GM18505 (cell line): ENCODE measurements around the gene ADAD1.
"Not testable (repeated sequence)": the region's sequence is repeated elsewhere in the genome, so short reads cannot be mapped to it uniquely, and the experiment has no call there.

Experiments
- ATAC-seq: cut with Tn5 transposase; IDR thresholded peaks from one replicate; pipeline ENCODE4 v1.9.1; 2021; ENCODE audit not compliant: unreplicated experiment
- POLR2A ChIP-seq: IDR thresholded peaks from 4 replicates; pipeline ENCODE4 v1.6.1; 2011; ENCODE audit warnings: borderline replicate concordance; ENCODE audit not compliant: insufficient read depth, insufficient read length; ENCODE audit errors: extremely low read depth

Gene ADAD1

DNA sequence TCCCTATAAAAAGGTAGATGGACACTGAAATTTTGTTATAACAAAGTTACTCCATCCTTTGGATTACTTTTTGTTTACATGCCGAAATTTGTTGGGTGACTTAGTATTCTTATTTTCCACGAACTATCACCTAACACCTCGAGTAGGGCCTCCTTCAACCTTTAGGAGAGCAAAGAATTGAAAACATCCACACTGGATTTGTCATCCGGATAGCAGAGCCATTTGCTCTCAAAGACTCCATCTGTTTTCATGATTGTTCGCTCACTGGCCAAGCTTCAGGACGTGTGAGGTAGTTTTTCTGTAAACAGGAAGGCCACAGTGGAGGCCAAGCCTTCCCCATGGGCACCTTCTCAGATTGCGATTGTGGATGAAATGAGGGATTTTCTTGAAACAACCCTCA is at the start of gene ADAD1:
TSS of gene ADAD1 (plus strand) at position 301 of the 400 bp plus-strand sequence. CDS start 1,059 bp downstream, outside the sequence.
- ATAC-seq = no peak
- no peak for TF ChIP-seq POLR2A

DNA sequence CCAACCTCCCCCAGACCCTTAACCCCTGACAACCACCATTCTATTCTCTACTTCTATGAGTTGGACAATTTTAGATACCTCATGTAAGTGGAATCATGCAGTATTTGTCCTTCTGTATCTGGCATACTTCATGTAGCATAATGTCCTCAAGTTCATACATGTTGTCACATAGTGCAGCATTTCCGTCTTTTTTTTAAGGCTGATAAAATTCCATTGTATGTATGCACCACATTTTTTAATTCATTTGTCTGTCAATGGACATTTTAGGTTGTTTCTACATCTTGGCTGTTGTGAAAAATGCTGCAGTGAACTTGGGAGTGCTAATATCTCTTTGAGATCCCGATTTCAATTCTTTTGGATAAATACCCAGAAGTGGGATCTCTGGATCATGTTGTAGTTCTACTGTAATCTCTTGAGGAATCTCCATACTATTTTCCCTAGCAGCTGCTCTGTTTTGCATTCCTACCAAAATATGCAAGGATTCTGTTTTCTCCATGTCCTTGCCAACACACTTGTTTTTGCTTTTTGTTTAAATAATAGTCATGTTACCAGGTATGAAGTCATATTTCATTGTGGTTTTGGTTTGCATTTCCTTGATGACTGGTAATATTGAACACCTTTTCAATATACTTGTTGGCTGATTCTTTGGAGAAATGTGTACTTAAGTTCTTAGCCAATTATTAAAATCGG is 48.8 kb upstream of the ADAD1 start:
- ATAC-seq = no peak
- no peak for TF ChIP-seq POLR2A

DNA sequence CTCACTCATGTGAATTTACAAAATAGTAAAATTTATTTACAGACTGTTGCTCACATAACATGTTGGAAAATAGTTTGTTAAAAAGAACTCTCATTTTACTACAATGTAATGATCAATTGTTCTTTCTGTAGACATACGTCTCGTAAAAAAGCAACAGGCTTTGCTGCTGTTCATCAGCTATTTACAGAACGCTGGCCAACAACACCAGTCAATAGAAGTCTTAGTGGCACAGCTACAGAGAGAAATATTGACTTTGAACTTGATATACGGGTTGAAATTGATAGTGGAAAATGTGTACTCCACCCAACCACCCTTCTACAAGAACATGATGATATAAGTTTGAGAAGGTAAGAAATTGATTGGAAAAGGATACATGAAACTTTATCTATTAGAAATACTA is 47.6 kb upstream of the ADAD1 start:
- ATAC-seq = no peak
- no peak for TF ChIP-seq POLR2A

DNA sequence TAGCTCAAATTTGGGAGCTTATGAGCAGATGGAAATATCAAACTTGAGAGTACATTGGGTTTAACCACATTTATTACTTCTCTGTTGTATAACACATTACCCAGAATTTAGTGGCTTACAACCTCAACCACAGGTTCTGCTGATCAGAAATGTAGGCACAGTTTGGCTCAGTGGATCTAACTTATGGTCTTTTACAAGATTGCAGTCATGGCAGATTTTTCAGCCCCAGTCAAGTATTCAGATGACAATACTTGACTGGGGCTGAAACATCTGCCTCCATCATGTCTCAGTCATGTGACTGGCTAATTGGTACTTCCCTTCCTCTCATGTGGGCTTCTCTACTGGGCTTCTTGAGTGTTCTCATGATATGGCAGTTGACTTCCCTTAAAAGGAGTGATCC is 44.0 kb upstream of the ADAD1 start:
- TF ChIP-seq POLR2A = no peak
- no peak for ATAC-seq

DNA sequence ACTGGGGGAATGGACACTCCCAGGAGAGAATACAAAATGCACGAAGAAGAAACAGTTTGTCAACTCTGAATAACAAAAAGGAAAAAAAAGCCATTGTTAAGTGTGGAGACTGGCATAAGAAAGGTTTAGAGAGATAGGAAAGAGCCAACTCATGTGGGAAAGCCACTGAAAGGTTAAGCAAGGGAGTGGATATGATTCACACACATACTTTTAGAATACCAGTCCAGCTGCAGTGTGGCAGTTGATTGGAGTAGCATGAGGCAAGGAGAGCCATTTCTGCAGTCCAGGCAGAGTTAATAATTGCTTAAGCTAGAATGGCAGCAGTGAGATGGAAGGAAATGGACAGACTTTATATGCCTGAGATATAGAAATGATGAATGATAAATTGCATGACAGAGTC is 36.9 kb upstream of the ADAD1 start:
- no peak for TF ChIP-seq POLR2A
- no peak for ATAC-seq

DNA sequence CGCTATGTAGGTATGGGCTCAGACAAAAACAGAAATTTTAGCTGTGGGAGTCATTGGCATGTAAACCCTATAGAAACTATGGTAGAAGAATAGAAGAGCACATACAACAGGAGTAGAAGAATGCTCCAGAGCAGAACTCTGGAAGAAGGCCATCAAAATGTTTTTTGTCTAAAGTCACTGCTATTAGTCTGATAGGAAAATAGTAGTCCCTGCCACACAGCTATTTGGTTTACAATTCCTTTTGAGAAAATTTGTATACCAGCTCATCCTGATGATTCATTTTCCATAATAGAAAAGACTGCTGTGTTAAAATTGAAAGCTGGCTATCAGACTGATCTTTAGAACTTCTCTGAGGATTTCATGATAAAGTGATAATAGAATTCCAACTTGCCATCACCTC is 32.8 kb upstream of the ADAD1 start:
- ATAC-seq = no peak
- no peak for TF ChIP-seq POLR2A

DNA sequence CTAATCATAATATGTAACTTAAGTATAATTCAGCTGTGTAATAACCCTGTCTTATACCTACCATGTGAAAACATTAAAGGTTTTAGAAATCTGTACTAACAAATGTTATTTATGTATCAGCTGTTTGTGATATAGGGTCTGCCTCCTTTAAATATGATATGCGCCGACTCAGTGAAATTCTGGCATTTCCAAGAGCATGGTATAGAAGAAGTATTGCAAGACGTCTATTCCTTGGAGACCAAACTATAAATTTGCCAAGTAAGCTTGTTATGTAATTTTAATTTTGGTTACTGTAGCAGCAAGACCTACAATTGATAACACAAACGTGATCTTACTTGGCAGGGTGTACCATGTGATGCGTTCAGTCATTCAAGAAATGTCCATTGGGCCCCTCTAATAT is 32.3 kb upstream of the ADAD1 start:
- ATAC-seq = no peak

DNA sequence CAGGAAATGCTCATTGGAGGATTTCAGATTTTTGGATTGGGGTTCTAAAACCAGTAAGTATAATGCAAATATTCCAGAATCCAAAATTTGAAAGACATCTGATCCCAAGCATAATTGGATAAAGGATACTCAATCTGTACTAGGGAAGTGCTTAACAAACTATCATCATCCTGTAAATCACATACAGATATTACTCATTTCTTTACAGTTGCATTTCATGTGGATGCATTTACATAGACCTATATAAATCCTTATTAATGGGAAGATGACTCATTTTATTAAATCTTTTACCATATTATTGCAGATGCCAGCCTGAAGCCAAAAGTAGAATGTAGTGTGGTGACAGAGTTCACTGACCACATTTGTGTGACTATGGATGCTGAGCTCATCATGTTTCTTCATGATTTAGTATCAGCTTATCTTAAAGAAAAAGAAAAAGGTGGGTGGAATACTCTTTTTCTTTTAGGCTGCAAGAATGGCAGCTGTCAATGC is 22.4 kb upstream of the ADAD1 start:
- TF ChIP-seq POLR2A = no peak
- ATAC-seq = no peak

More for the DNA sequence above, 32.3 kb upstream of the ADAD1 start:
- TF ChIP-seq POLR2A = no peak

DNA sequence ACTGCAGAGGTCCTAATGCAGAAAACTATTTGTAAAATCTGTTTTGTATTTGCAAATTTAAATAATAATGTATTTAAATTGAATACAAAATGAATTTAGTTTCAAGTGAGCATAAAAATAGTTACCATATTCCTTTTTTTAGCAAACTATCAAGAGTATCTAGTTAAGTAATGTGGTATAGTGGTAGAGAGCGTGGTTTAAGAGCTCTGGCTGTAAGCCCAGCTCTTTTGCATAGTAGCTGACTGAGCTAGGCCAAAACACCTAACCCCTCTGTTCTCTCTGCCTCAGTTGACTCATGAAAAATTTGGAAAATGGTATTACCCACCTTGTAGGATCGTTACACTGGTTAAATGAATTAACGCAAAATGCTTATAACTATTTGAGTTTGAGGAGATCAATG is 18.1 kb upstream of the ADAD1 start:
- no peak for ATAC-seq
- no peak for TF ChIP-seq POLR2A

DNA sequence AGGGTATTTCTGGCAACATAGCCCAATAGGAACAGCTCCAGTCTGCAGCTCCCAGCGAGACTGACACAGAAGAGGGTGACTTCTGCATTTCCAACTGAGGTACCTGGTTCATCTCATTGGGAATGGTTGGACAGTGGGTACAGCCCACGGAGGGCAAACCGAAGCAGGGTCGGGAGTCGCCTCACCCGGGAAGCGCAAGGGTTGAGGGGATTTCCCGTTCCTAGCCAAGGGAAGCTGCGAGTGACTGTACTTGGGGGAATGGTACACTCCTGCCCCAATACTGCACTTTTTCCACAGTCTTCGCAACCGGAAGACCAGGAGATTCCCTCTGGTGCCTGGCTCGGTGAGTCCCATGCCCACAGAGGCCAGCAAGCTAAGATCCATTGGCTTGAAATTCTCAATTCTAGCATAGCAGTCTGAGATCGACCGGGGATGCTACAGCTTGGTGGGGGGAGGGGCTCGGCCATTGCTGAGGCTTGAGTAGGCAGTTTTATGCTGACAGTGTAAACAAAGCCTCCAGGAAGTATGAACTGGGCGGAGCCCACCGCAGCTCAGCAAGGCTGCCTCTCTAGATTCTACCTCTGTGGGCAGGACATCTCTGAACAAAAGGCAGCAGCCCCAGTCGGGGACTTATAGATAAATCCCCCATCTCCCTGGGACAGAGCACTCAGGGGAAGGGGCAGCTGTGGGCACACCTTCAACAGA is 14.0 kb upstream of the ADAD1 start:
- ATAC-seq = no peak
- TF ChIP-seq POLR2A = no peak

DNA sequence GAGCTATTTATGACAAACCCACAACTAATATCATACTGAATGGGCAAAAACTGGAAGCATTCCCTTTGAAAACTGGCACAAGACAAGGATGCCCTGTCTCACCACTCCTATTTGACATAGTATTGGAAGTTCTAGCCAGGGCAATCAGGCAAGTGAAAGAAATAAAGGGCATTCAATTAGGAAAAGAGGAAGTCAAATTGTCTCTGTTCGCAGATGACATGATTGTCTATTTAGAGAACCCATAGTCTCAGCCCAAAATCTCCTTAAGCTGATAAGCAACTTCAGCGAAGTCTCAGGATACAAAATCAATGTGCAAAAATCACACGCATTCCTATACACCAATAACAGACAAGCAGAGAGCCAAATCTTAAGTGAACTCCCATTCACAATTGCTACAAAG is 10.0 kb upstream of the ADAD1 start:
- ATAC-seq = not testable (repeated sequence)

DNA sequence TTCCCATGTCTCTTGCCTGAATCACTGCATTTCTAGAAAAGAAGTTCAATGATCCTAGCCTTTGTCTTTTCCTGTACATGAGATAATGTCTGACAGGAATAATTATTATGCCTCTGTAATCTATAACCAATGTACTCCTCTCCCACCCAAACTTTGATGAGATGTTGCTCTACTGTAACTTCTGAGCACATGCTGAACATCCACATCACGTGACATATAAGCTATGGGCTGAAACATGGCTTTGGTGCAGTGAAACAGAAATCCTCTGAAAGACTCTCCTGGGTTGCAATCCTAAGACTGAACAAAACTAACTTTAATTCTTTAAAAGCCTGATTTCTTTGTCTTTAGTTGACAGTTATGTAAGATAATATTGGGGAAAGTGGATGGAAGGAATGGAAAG is 1.5 kb upstream of the ADAD1 start:
- ATAC-seq = no peak
- no peak for TF ChIP-seq POLR2A

DNA sequence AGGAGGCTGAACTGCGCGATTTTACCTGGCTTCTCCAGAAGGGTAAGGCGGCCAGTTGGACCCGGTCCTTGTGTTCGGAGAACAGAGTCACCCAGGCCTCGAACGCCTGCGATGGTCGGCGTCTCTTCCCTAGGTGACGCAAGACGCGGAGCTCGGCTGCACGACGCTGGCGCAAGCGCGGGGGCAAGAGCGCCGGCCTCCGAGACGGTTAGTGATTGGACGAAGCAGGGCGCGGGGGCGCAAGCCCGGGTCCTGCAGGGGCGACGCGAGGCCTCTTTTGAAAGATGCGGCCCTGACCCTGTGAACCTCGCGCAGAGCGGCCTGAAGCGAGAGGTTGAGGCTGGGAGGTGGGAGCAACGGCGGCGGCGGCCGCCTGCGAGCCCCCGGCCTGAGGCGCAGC is 428 bp downstream of the ADAD1 start:
- no peak for TF ChIP-seq POLR2A
- ATAC-seq = no peak

DNA sequence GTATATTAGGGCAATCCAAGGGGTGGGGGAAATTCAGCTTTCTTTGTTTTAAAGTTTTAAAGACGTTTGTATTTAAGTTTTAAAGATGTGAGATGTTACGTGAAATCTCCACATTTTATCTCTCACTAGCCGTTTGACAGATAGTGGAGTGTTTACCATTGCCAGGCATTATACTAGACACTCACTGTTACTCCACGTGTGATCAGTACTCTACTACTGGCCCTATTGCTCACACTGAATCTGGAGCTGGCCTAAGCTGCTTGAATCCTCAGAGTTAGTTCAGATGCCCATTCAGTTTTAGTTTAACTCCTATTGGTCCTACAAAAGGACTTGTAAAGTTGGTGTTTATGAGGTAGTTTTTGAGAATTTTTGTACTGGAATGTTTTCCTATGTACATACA is 4.5 kb downstream of the ADAD1 start:
- no peak for TF ChIP-seq POLR2A
- no peak for ATAC-seq

DNA sequence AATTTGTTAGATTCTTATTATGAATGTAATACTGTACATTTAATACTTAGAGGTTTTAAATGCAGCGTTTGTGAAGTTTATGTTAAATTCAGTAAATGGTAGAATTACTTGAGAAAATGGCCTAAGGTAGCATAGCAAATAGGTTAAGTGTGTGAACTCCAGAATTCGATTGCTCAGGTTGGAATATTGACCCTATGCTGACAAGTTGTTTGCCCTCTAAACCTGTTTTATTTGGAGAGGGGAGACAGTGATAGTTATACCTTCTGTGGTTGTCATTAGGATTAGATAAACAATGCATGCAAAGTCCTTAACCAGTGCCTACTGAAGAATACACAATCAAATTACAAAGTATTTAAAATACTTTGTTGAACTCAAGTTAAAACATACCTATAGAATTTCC is 5.4 kb downstream of the ADAD1 start:
- no peak for TF ChIP-seq POLR2A
- no peak for ATAC-seq

DNA sequence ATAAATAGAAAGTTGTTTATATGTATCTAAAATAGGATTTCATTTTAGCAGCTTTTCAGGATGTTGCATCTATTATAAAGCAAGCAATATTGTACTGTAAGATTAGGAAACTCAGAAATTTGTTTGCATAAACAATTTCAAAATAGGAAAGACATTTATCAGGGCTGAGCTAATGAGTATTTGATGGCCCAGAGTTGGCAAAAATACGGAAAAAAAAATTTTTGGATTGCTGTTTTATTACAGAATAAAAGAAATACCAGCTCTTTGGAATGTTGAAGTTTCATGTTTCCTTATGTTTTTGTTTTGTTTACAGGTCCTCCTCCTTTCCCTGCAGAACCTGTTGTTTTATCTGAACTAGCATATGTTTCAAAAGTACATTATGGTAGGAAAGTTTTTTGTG is 14.5 kb downstream of the ADAD1 start:
- no peak for ATAC-seq
- TF ChIP-seq POLR2A = no peak
